ENCODE measurements around the gene P4HB.

The P4HB gene

DNA sequence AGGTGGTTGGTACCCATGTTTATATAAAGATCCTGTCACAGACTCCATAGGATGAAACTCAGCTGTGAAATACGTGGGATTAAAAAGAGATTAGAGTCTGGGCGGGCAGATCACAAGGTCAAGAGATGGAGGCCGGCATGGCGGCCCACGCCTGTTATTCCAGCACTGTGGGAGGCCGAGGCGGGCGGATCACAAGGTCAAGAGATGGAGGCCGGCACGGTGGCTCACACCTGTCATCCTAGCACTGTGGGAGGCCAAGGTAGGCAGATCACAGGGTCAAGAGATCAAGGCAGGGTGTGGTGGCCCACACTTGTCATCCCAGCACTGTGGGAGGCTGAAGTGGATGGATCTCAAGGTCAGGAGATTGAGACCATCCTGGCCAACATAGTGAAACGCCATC is 35.1 kb upstream of the P4HB start:
- DNase-seq: no peak

DNA sequence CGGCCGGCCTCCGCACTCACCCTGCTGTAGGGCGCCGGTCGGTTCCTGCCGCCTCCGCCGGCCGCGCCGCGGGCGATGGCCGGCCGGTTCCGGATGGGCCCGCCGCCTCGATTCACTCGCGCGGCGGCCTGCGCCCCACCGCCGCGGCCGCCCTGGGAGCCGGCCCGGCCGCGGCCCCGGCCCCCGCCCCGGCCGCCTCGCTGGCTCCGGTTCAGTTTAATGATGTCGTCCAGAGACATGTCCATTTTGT is 30.9 kb upstream of the P4HB start:
- DNase-seq: no peak

DNA sequence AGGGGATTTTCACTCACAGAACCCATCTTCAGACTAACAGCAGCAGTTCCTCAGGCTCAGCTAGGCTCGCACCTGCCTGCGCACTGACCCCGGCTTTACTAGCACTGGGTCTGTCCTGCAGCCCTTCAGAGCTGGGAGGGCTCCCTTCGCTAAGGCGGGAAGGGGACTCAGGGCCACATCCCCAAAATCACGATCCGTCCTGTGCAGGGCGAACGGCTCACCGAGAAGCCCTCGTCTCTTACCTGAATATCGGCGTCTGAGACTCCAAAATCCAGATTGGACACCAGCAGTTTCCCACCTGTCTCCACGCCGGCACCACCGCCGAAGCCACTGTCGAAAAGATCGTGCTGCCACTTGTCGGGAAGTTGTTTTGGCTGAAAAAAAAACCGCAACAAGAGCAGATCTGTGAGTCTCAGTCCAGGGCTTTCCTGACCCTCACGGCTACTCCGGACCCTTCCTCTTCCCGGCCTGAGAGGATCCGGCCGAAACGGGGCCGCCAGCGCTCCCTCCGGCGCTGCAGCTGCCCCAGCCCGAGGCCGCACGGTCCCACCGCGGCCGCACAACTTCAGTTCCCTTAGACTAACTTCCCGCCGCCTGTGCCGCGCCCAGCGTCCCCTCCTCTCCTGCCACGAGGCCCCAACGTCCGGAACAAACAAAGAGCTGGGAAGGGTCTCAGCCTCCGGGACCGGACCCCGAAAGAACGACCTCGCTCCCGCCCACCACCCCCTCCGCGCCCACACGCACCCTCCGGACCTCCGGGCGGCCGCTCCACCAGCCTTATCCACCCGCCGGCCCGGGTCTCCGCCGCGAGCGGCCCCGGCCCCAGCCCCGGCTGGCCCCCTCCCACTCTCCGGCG is 30.3 kb upstream of the P4HB start:
- DNase-seq: peak; percentile 34

DNA sequence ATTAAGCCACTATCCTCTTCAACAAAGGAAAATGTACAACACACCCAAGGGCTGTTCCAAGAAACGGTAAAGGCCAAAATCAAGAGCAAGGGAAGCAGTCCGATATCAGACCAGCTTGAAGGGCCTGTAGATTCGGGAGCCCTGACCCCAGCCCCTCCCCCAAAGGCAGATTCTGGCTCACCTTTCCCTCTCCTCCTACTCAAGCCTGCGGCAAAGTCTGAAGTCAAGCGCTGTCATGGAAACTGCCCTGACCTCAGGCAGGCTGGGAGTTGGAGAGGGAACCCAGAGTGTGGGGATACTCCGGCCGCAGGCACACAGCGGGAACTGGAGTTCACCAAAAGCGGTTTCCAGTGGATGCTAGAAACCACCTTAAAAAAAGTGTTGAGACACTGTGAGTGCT is 29.3 kb upstream of the P4HB start:
- DNase-seq: no peak

DNA sequence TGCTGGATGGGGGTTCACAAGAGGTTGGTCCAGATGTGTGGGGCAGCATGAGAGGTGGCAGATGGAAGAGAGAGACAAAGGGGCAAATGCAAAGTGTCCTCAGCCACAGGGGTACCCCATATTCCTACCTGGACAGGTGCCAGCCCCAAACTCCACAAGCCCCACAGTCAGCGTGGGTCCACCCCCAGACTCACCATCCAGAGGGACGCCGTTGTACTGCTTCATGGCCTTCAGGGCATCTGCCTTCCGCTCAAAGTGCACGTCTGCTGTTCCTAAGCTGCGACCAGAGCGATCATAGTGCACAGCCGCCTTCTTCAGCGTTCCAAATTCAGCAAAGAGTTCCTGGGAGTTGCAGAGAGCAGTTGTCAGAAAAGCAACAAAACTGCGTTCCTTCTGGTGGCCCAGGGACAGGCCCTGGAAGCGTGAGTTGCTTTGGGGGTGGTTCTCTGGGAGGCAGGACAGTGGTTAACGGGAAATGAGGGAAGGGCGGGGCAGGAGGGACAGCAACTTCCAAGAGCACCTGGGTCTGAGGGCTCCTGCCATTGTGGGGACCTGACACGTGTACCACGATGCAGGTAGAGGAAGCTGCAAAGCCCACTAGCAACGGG is 28.8 kb upstream of the P4HB start:
- DNase-seq: no peak

DNA sequence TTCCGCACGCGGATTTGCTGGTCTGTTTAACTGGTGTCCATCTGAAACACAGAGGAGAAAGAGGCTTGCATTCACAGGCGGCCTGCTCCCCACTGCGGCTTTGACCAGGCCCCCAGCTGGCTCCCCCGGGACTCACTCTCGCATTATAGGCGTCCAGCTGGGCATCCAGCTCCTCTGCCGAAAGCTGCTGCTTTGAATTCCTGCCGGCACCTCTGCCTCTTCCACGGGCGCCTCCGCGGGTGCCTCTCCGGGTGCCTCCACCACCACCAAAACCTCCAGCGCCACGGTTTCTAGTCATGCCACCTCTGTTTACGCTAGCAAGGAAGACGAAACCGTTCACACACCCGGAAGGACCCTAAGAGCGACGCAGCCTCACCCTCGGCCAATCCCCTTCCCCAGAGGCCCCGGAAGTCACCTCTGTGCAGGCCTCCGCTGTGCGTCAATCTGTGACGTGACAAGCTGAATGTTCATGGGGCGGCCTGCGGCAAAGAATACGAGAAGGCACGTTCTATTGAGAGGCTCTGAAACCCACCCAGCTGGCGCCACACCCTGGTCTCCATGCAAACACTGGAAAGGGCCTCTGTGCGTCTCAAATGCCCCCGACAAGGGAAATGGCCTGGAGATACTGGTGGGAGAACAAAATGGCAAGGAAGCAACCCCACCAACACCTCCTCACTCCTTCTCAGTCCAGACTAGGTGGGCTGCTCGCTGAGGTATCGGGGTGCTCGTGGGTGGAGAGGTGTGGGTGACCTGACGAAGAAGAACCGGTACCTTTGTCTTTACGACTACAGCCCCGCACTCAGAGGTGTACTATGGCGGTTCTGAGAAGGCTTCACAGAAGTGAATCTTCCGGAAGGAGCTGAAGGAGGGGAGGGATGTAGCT is 28.0 kb upstream of the P4HB start:
- DNase-seq: no peak

DNA sequence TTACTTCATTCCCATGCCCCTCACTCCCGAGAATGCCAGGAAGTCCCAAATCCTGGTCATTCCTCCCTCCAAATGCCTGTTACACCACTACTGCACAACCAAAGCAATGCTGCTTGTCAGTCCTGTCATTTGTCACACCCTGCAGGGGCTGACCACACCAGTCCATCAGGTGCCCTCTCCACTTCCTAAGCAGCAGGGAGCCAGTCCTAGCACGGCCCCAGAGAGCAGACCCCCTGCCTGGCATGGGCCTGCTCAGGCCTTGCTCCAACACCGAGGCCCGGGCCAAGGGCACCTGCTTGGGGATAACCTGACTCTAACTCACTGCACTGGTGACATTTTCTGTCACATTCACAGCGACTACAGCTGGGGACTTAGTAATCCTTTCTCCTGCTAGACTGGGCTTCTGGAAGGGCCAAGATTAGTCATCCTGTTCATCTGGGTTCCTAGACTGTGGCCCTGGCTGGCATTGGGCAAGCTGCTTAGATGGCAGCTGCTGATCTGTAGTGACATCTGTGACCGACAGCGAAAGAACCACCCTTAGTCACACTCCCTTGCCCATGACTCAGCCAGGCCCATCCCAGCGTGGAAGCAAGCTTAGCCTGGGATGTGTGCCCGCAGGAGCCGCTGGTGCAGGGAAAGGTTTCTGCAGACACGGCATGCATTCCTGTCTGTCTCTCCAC is 25.7 kb upstream of the P4HB start:
- DNase-seq: no peak

DNA sequence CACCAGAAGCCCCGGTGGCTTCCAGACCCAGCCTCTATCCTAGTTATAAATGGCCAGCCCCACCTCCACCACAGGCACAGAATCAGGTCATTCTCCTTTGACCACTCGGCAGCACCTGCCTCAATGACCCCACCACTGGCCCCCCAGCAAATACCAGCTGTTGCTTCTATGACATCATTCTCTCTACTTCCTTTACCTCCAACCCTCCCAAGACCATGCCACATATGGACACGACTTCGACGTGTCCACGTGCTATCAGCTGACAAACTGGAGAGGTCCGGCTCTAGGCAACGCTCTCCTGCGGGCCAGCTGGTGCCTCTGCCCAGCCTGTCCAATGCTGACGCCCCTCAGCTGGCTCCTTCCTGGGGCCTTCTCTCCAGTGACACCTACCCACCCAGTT is 25.1 kb upstream of the P4HB start:
- no peak for DNase-seq

DNA sequence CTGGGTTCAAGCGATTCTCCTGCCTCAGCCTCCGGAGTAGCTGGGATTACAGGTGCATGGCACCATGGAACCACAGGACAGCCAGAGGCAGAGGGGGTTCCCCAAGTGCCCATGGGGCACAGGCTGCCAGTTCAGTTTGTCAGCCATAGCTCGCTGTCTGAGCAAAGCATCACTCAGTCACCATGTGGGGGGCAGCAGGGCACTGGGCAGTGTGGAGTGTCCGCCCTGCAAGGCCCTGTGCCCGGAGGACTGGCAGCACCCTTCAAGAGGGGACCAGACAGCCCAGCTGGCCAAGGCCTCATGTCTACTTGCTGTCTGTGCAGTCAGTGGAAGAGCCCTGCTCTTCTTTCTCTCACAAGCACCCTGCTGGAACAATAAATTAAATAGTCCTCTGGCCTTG is 24.6 kb upstream of the P4HB start:
- no peak for DNase-seq

DNA sequence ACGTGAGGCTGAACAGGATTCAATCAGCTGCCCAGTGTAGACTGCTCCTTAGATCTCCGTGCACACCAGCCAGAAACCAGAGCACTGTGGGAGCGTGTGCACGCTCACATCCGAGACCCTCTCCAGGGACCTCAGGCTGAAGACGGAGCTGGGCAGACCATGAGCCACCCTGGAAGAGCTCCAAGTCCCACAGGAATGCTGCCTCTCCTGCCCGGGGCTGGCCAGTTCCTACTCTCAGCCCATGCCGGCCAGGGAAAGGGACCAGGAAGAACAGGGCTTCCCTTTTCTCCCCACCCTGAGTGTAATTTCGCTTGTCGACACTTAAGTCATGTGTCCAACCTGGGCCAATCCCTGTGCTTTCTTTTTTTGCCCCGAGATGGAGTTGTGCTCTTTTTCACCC is 24.2 kb upstream of the P4HB start:
- no peak for DNase-seq

- DNase-seq: no peak
Observed at GRCh38 chr17:81879121-81879520, 18.8 kb upstream of the P4HB start.

- DNase-seq: no peak
Observed at GRCh38 chr17:81878294-81878693, 18.0 kb upstream of the P4HB start.

- DNase-seq: no peak
Observed at GRCh38 chr17:81877569-81877968, 17.2 kb upstream of the P4HB start.

DNA sequence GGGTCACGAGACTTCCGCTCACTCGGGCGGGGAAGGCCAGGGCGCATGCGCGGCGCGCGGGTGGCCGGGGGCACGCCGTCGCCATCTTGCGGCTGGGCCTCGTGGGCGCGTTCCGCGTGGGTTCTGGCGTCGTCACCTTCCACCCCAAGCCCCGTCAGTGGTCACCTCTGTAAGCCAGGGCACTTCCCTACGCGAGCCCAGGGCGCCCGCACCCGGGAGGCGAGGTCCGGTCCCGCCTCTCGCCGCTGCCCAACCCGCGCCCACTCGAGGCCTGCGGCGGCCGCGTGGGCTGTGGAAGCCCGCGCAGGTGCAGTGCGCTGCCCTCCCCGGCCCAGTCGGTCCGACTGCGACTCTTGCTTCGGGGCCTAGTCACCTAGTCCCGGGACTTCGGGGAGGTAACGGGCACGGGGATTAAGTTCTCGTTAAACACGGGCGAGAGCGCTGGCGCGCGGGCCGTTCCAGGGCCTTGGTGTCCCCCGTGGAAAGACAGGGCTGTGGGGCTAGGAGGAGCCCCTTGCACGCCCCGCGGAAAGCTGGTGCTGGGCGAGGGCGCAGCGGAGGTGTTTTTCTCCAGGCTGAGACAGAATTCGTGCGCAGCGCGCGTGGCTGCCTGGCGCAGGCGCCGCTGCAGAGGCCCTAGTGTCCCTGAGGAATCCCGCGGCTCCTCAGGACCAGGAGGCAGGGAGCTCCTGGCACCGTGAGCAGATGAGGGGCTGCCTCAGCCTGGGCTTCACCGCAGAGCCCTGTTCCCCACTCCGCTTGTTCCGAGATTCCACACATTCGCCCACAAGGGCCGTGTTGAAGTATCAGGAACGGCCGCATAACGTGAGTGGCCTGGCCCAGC is 11.3 kb upstream of the P4HB start:
- DNase-seq: peak; percentile 92

- no peak for DNase-seq
Observed at GRCh38 chr17:81870981-81871386, 10.6 kb upstream of the P4HB start, which contains the start of gene ARHGDIA. TSS of gene ARHGDIA (minus strand) at chr17:81871337. CDS start at chr17:81869930, 1,407 bp downstream.

DNA sequence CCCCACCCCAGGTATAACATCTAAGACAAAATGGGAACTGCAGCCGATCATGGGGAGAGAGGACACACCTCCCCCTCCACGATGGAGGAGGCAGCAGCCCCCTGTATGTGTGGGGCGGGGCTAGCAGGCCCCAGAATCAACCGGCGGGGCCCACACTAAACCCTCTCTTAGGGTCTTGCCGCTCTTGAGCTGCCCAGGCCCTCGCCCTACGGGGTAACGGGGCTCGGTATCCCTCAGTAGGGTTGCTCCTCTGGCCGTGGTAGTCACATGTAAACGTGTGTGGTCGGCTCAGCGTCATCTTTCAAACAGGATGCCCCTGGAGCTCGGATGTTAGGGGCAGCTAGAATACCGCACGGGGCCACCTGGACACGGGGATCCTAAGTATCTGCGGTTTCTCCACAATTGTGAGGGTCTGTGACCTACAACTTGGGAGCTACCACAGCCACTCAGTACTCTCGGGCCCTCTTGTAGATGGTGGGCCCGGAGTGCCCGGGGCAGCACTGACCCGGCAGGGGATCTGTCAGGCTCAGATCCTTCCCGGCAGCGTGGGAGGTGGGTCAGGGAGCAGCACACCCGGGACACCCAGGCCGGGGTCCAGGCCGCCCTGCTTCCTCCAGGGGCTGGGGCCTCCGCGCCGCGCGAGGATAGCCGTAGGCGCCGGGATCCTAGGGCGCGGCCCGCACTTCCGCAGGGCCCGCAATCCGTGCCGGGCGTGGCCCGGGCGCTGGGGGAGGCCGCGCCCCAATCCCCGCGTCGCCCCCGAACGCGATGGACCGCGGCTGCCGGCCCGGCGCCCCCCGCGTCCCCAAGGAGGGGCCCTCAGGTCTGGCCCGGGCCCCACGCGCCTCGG is 10.0 kb upstream of the P4HB start:
- DNase-seq: peak; percentile 67

DNA sequence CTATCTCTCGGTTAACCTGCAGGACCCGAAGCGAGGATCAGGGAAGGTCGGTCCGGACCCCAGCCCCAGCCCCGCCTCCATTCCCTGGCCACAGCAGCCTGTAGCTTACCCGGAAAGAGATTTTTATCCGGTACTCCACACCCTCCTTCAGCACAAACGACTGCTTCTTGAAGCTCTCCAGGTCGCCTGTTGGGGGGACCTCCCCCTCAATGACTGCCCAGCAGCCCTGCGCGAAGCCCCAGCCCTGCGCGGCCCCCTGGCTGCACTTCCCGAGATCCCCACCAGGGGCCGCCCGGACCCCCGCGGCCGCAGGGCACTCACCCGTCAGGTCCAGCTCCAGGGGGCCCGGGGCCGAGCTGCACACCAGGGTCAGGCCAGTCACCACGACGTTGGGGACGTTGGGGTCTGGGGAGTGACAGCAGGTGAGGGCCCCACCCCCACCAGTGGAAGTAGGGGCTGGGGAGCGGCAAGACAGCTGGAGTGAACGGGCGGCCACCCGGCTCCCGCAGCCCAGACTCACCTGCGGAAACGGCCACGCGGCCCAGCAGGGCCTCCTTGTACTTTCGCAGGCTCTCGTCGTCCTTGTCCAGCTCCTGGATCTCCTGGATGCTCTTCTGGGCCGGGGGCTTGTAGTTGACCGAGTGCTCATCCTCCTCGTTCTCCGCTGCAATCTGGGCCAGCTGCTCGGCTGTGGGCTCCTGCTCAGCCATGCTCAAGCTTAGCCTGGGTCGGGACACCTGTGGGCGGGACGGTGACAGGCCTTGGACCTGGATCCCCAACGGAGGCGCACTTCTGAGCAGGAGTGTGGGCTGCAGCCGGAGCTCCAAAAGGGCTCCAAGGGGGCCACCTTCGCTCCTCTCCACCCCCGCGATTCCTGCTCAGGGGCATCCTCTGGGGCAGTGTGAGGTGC is 9.1 kb upstream of the P4HB start:
- no peak for DNase-seq

DNA sequence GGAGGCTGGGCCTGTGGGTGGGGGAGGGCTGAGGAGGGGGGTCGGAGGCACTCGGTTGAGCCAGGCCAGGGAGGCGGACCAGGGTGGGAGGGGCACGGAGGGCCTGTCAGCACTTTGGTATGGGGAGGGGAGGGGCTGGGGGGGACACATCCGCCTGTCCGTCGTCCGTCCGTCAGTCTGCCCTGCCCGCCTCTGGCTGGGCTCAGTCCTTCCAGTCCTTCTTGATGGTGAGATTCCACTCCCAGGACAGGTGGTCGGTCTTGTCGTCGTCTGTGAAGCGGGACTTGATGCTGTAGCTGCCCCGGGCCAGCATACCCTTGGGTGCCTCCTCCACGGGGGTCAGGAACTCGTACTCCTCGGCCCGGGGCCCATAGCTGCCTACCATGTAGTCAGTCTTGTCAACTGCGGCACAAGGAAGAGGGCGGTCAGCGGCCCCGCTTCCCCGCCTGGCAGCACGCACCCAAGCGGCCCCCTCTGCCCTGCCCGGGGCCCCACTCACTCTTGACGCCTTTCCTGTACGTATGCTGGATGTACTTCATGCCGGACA is 8.4 kb upstream of the P4HB start:
- peak; percentile 26 for DNase-seq

GRCh38 chr17:81867991-81868673 is 7.8 kb upstream of the P4HB start:
- DNase-seq: peak; percentile 53

Measured in OCI-M1 (cell line).